Kidney capillary endothelial cell (primary cell): ENCODE results near the gene PTPRU.
A peak's percentile ranks its signal among the peaks of the same experiment; 100 is the strongest.

ENCODE experiments used
- DNase-seq: peaks from one replicate; pipeline ENCODE4 v3.0.0-alpha.2; 2018; ENCODE audit warnings: low spot score

The PTPRU gene

DNA sequence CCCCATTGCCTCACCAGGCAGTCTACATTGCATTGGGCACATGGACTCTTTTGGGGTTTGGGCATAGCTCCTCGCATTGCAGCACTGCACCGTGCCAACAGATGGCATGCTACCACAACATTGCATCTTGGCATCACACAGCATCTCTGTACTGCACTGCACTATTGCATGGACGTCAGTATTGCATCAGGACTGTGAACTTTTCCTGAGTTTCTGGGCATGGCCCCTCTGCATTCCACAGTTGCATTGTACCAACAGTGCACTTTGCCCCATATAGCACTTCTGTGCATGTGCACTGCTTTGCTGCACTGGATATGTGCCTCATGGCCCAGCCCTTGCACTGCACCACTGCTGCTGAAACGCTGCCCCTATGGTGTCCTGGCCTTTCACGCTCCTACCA, 9.6 kb downstream of the PTPRU start:
- no peak for DNase-seq

DNA sequence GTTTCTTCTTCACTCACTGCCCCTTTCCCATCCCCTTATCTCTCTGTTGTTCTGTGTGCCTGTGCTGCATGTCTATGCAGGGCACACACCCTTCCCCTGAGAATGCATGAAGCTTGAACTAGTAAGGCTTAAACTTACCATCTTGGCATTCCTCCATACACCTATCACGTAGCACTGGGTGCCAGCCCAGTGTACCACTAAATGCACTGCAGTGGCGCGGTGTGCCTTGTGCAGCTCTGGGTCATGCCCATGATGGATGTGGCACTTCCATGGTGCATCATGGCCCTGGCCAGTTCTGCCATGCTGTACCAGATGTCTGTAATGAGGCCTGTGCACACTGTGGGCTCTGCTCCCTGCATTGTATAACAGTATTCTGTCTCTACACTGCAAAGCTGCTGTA, 10.7 kb downstream of the PTPRU start:
- DNase-seq: no peak

DNA sequence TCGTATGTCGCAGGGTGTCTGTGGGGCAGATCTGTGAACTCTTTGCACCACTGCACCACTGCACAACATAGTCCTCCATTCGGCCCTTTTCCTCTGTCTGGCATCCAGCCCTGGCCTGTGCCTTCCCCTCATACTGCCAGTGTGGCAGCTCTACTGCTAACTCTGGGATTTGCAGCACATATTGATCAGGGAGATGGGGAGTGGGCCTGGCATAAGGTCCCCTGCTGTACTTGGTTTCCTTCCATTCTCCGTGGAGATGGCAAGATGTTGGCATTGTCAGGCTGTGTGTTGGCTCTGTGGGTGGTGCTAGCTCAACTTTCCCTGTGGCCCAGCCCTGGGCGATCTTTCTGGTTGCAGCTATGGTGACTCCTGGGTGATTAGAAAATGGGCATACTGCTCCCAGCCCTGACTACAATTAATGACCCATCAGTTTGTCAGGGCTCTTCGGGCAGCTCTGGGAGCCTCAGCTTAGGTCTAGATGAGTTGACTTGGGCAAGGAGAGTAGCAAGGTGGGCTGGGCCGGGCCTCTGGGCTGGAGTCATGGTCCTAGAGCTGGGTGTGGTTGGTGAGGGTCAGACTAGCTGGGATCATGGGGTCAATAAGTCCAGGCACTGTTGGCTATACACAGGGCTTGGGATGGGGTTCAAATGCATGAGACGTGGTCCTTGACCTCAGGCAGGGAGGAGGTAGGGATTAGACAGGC, 11.4 kb downstream of the PTPRU start:
- DNase-seq: no peak

DNA sequence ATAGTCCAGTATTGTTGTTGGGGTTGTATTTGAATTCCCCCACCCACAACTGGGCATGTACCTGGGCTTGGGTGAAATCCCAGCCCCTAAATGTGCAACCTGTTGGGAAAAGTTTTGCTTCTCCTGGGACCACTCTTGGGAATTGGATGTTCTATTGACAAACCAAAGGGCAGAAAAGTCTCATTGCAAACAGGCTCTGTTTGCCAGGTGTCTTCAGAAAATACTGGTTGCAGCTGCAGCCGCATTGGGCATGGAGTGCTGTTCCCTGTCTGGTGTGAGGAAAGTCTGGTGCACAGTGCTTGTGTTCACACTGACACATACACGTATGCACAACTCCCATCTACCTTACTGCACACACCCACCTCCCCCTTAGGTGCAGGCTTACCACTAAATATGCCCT, 12.1 kb downstream of the PTPRU start:
- no peak for DNase-seq

DNA sequence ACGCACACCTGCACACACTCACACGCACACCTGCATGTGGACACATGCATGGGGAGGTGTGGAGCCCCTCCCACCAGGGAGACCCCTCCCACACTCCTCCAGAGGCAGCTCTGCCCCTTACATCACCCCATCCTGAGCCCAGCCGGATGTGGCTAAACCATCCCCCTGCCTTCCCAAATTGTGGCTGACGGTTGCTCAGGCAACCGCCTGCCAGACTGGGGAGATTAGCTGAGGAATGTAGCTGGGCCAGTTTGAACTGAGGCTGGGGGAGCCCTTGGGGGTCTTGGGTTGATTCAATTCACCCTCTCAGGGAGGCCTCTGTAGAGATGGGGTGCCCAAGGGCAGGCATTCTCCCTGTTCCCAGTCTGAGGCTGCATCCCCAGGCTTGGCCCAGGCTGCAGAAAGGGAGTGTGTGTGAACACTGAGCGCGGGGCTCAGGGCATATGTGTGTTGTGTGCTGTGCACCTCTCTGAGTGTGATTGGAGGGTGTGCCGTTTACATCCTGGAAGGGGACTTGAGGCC, 12.9 kb downstream of the PTPRU start:
- no peak for DNase-seq

DNA sequence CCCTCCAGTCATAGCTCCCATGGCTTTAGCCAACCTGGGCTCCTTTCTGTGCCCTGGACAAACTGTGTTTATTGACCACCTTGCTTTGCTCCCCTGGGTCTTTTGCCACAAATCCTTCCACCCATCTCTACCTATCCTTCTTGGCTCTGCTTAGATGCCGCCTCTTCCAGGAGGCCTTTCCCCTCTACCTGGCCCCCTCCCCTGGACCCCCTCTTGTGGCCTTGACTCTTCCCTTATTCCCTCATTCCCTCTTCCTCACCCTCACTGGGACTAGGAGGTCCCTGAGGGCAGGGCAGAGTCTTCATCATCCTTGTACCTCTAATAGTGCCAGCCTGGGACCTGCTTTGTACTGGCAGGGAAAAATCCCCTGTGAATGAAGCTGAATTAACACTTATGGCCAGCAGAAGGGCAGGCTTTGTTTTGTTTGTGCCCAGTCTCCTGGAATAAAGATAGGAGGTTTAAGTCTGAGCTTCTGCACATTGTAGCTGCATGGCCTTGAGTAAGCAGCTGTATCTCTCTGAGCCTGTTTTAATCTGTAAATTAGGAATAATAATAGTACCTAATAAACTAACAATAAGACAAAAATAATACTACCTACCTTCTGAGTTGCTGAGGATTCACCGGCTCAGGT, 13.7 kb downstream of the PTPRU start:
- DNase-seq: no peak

DNA sequence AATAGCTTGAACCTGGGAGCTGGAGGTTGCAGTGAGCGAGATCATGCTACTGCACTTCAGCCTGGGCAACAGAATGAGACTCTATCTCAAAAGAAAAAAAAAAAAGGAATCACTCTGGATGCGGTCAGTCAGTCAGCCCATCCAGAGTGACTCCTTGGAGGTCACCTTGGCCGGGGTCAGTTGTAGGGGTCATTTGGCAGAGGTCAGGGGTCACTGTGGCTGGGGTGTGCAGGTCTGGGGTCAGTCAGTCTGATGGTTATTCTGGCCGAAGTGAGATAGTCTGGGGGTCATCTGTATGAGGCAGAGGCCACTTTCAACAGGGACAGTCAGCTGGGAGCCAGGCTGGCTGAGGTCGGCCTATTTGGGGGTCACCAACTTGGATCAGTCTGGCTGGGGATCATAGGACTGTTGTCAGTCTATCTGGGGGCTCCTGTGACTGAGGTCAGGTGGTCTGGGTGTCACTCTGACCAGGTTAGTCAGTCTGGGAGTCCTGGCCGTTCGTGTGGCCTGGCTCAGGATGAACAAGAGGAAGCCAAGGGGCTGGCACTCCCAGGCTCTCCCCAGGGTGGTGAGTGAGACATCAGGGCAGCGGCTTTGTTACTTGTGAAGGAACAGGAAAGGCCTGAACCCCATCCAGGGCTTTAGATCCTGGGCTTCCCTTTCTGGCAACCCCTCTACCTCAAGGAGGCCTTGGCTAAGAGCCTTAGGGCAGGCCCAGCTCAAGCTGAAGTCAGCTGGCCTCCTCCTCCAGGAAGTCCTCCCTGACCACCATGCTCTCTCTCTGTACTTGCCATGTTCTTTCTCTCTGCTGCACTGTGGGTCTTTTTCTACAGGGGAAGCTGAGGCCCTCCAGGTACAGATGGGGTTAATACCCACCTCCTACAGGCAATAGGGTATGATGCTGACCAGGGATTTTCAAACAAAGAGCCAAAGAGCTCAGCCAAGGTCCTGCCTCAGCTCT, 15.1 kb downstream of the PTPRU start:
- no peak for DNase-seq

DNA sequence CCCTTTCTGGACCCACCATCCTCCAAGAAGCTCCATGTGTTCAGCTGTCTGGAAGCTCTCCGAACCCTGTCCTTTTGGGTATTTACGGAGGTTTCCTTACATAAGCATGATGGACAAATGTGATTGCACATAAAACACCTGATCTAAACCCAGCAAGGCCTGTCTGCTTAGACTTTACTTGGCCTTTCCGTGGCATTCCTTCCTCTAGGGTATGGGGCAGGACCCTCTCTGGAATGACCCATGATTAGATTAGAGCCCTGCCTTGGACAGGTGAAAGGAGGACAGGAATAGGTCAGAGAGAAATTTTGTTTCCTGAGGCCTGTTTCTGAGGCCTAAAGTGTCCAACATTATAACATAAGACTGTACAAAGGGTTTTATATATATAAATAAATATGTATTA, 16.9 kb downstream of the PTPRU start:
- DNase-seq: no peak

DNA sequence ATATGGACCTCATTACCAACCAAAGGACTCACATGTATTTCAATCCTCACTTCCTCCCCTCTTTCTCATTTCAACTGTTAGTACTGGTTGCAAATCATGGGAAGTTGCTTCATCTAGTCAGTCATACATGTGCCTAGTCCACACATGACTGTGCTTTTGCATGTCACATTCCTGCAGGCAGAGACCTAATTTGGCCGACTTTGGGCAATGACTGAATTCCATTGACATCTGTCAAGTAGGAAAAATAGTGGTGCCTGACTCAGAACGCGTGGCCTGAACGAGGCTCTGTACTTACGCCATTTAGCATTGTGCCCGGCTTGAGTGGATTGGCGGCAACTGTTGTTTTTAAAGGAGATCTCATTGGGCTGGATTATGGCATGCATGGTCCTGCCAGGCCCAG, 18.0 kb downstream of the PTPRU start:
- no peak for DNase-seq

DNA sequence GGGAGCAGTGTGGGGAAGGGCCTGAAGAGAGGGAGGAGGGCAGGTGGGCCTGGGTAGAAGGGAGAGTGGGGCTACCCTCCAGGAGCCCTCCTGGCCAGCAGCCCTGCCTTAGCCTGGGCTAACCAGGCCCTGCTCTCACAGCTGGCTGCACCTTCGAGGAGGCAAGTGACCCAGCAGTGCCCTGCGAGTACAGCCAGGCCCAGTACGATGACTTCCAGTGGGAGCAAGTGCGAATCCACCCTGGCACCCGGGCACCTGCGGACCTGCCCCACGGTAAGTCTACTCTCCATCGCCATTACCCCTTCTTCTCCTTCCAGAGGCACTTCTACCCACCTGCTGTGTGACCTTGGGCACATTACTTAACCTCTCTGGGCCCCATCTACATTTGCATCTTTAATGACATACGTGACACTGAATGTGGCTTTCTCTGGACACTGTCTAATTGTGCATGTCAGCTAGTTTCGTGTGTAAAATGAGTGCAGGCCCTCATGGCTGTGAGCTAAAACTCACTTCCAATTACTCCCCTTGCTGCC, 18.9 kb downstream of the PTPRU start:
- no peak for DNase-seq

DNA sequence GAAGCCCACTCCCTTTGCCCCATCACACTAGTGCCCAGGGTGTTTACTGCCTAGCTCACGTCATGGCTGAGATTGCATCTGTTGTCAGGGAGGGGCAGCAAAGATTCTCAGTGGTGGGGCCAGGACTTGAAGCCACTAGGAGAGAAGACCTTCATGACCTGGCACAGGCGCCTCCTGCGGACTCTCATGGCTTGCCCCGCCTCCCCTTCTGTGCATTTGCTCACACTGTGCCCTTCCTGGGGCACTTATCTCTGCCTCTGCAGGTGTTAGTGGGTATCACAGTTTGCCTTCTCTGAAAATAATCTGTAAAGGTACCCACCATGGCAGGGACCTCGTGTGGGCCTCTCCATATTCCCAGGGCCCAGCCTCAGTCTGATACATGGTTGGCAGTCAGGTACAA, 20.1 kb downstream of the PTPRU start:
- DNase-seq: no peak

DNA sequence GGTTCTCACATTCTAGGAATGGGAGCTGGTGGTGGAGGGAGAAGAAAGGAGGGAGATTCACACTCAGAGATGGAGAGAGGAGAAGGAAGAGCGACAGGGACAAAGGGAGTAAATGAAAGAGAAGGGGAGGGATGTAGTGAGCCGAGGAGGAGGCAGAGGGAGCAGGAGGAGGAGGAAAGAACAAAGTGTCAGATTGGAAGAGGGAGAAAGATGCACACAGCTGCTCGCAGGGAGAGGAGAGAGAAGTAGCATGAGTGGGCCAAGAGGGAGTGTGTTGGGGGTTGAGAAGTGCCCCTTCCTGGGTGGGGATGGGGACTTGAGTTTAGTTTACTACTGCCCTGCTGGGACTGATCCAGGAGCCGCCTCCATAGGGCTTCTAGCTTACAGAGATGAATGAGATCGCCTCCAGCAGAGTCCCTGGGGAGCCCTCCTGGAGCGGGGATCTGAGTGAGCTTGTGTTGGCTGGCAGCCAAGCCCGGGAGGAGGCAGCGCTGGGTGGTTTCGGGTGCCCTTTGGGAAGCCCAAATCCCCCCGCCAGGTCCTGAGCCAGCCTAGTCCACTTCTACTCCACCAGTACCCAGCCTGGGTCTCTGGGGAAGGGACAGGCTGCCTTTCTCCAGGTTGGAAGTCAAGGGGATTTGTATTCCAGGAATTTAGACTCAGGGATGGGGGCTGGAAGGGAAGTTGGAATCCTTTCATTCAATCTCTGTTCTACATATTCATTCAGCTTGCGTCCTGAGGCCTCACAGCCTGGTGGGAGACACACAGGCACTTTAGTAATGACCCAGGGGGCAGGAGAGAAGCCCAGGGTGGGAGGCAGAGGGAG, 20.9 kb downstream of the PTPRU start:
- no peak for DNase-seq

DNA sequence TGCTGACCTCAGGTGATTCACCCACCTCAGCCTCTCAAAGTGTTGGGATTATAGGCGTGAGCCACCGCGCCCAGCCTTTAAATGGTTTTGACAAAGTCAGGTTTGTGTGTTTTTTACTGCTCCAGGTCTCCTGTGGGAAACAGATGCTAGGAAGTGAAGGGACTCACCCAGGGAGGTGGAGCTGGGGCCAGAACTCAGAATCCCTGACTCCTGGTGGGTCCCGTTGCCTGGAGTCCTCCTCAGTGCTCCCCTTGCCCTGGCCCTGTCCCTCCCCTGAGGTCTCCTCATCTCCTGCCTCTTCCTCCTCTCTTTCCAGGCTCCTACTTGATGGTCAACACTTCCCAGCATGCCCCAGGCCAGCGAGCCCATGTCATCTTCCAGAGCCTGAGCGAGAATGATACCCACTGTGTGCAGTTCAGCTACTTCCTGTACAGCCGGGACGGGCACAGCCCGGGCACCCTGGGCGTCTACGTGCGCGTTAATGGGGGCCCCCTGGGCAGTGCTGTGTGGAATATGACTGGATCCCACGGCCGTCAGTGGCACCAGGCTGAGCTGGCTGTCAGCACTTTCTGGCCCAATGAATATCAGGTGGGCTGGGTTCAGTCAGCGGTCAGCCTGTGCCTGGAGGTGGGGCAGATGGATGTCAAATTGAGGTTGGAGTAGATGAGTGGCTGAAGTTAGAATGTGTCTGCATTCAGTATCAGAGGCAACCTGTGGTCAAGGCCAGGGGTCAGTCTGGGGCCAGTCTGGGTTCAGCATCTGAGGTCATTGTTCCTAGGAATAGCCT, 22.1 kb downstream of the PTPRU start:
- DNase-seq: no peak

DNA sequence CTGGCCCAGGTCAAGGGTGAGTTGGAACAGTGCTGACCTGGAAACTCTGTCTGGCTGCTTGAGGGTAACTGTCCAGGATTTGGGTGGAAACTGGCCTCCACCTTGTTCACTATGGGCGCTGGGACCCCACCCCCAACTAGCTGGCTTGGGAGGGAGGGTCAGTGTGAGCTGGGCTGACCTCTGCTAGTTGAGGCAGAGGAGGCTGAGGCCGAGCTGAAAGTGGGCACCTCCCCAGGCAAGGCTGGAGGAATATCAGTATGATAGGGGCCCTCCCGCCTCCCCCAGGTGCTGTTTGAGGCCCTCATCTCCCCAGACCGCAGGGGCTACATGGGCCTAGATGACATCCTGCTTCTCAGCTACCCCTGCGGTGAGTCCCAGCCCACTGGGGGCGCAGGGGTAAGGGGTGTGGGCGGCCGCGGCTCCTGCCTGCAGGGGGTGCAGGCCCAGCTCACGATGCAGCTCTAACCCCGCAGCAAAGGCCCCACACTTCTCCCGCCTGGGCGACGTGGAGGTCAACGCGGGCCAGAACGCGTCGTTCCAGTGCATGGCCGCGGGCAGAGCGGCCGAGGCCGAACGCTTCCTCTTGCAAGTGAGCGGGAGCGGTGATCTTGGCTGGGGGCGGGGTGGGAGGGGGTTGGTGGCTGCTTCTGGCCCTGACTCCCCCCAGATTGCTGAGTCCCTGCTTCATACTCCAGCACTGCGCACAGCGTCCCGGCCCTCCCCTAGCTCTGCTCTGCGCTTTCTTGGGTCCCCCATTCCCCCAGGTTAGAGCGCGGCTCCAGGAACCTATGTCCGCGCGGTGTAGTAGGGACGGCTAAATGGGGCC, 22.9 kb downstream of the PTPRU start:
- DNase-seq: no peak

DNA sequence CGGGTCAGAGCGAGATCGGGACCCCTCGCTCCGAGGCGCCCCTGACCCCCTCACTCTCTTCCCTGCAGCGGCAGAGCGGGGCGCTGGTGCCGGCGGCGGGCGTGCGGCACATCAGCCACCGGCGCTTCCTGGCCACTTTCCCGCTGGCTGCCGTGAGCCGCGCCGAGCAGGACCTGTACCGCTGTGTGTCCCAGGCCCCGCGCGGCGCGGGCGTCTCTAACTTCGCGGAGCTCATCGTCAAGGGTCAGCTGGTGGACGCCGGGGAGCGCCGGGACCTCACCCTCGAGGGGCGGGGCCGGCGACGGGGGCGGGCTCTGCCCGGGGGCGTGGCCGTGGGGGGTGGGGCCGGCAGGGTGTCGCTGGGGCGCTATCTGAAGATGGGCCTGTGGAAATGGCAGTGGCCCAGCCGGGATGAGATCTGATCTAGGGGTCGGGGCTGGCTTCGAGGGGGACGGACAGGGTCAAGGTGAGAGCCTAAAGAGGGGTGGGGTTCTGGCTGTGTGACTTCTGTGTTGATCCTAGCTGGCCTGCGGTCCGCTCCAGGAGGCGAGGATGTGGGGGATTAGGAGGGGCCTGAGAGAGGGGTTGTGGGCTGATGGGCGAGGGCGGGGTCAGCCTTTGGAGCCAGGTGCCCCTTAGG, 23.6 kb downstream of the PTPRU start:
- DNase-seq: no peak

DNA sequence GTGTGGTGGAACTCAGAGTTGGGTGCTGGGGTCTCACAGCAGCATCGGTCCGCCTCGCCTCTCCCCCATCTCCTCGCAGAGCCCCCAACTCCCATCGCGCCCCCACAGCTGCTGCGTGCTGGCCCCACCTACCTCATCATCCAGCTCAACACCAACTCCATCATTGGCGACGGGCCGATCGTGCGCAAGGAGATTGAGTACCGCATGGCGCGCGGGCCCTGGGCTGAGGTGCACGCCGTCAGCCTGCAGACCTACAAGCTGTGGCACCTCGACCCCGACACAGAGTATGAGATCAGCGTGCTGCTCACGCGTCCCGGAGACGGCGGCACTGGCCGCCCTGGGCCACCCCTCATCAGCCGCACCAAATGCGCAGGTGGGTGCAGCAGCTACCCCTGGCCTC, 24.2 kb downstream of the PTPRU start:
- DNase-seq: no peak

DNA sequence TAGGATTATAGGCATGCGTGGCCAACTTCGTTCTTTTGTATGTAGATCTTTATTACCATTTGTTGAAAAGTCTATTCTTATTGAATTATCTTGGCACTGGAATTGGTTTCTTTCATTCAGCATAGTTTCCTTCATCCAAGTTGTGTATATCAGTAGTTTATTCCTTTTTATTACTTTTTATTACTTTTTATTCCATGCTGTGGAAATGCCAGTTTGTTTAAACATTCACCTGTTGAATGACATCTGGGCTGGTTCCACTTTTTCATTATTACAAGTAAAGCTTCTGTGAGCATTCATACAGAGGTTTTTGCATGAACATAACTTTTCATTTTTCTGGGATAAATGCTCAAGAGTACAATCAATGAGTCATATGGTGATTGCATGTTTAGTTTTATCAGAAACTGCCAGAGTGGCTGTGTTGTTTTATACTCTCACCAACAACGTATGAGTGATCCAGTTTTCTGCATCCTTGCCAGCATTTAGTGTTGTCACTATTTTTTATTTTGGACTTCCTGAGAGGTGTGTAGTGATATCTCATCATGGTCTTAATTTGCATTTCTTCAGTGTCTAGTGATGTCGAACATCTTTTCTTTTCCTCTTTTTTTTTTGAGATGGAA, 28.6 kb downstream of the PTPRU start:
- peak; percentile 20 for DNase-seq

DNA sequence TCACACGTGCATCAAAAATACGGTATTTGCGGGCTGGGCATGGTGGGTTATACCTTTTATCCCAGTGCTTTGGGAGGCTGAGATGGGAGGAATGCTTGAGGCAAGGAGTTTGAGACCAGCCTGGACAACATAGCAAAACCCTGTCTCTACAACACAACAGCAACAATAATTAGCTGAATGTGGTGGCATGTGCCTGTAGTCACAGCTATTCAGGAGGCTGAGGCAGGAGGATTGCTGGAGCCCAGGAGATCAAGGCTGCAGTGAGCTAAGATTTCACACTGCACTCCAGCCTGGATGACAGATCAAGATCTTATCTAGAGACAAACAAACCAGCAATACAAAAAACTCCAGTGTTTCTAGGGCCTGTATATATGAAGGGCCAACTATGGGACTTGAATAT, 30.6 kb downstream of the PTPRU start:
- DNase-seq: no peak
